Activated CD4-positive, alpha-beta T cell treated with anti-CD3 and anti-CD28 coated beads for 4 hours (primary cell): ENCODE measurements around the gene NIFK.
A peak's percentile ranks its signal among the peaks of the same experiment; 100 is the strongest.
"Not testable (repeated sequence)": the region's sequence is repeated elsewhere in the genome, so short reads cannot be mapped to it uniquely, and the experiment has no call there.

Source experiments
- DNase-seq, 2 donors: peaks; one replicate each; pipeline ENCODE4 v3.0.0-alpha.2; 2020

NIFK gene

DNA sequence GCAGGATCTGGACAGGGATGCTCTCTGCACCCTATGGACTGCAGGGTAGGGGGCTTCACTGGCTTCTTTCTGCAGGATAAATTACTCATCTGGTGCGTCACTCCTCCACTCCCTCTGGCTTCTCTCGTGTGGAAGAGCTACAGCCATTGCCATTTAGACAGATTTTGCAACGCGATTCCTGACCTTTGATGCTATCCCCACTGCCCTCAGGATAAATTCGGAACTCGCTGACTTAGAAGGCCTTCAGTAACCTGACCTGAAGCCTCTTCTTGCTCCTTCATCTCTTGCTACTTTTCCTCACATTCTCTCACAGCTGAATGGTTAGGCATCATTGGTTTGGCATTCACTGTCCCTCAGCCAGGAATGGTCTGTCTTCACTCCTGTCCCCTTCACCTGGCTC is 5.3 kb downstream of the NIFK start:
- no peak for DNase-seq

- no peak for DNase-seq
Measured at GRCh38 chr2:121727950-121728349, 8.7 kb downstream of the NIFK start.

DNA sequence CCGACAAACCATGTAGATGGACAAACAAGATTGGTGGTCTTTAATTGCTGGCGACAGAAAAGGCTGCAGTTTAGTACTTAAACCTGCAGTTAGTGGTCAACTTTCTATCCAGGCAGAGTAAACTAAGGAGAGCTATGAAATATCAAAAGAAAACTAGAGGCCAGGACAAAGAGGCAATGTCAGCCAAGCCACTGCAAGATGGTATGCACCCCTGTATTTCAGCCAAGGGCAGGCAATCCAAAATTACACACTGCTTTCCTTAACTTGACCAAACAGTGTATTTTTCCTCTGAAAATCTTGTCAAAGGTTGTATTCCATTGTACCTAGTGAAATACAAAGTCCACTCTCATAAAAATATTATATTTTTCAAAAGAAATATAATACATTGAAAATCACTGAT is 9.3 kb downstream of the NIFK start:
- no peak for DNase-seq

DNA sequence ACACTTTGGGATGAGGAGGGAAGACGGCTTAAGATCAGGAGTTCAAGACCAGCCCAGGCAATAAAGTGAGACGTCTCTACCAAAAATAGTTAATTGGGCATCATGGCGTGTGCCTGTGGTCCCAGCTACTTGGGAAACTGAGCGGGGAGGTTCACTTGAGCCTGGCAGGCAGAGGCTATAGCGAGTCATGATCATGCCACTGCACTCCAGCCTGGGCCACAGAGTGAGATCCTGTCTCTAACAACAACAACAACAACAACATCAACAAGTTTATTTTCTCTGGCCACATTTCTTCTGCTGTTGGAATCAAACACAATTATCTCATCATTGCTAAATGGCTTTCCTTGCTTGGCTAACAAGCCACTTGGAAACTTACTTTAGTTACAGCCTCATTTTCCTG is 13.4 kb downstream of the NIFK start:
- no peak for DNase-seq

DNA sequence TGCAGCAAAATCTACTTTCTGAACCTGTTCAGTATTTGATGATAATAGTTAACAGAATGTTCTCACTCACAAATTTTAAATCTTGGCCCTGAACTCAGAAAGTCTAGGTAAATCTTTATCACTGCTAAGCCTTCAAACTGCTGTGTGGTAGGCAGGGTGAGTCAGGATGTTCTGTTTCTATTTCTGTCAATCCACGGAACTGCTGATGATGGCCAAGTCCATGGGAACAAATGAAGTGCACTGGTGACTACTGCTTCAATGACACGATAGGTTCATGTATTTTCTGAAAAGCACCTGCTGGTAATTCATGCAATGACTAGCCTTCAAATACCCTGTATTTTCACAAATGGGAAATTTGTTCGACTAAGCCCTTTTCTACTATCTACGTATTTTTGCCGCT is 14.2 kb downstream of the NIFK start:
- DNase-seq, result no peak

DNA sequence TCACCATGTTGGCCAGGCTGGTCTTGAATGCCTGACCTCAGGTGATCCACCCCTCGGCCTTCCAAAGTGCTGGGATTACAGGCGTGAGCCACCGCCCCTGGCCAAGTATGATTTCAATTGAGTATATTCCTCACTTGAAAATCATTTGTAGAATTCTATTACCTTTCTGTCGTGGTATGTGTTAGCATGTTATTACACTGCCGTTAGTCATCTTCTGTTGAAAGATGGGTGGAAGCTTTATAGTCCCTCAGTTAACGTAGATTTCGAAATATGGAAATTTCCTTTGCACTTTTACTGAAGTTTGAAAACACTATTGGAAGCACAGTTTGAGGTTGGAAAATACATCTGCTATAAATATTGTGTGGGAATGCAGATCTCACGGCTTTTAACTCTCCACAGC is 14.7 kb downstream of the NIFK start:
- no peak for DNase-seq

DNA sequence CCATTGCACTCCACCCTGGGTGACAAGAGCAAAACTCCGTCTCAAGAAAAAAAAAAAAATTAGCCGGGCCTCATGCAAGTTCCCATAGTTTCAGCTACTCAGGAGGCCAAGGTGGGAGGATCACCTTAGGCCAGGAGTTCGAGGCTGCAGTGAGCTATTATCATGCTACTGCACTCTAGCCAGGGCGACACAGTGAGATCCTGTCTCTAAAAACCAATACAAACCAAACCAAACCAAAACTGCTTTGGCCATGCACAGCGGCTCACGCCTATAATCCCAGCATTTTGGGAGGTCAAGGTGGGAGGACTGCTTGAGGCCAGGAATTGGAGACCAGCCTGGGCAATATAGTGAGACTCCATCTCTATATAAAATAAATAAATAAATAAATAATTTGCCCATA is 19.1 kb downstream of the NIFK start:
- no peak for DNase-seq

DNA sequence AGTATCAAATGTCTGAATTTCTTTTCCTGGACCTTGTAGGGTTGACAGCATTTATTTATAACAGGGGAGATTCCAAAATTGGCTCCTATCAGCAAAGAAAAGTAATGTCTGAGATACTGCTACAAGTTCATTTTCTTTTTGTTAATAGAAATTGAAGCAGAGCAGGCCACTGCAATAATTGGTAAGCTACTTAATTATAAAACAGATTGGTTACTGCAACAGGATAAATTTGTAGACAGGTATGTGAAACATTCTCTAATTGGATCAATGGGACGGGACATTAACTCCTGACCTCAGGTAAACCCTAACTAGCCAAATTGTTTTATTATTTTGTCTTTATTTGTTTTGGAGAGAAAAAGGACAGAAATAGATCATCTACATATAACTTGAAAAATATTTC is 20.5 kb downstream of the NIFK start:
- no peak for DNase-seq

GRCh38 chr2:121711481-121711880 is 25.2 kb downstream of the NIFK start:
- not testable (repeated sequence) for DNase-seq

DNA sequence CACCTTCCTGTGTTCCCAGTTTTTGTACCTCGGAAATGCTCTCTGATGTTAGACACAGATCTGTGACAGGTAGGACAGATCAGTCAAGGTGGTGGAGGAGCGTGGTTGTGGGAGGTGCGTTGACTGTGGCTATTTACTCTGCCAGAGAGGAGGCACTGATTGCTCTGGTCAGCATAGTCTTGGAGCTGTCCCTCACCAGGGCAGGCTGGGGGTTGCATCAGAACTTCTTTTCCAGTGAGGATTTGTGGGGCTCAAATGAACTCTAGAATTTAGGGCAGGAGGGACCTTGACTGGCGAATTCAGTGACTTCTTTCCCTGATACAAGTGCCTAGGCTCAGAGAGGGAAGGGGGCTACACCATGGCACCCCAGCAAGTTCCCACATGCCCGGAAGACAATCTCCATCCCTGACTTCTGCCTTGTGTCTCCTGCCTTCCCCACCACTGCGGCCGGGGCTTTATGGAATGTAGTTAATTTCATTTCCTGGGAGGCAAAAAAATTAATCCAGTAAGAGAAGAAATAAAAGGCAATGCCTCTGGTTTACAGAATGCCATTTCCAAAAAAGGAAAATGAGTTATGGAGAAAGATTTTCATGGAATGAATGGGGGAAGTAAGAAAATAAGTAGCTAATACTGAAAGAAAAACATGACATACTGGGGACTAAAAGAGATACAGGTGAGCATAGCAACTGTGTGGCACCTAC is 26.1 kb downstream of the NIFK start:
- DNase-seq, result no peak

GRCh38 chr2:121709776-121710469 is 26.8 kb downstream of the NIFK start:
- no peak for DNase-seq

- DNase-seq, result no peak
Measured at GRCh38 chr2:121707920-121708361, 28.7 kb downstream of the NIFK start.

- DNase-seq, result no peak
Measured at GRCh38 chr2:121707344-121707919, 29.2 kb downstream of the NIFK start.

DNA sequence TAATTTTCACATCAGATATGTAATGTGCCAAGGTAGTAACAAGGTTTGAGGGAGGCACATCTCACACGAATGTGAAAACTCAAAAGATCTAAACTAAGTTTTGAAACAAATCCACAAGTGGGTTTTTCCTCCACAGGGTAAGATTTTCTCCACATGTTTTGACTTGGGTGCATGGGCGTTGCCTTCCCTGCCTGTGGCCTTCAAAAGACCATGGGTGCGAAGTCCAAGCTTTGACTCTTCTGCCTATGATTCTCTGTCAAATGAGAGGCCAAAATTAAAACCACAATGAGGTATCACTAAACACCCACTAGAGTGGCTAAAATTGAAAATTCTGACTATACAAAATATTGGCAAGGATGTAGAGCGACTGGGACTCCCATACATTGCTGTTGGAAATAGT is 30.7 kb downstream of the NIFK start:
- no peak for DNase-seq

DNA sequence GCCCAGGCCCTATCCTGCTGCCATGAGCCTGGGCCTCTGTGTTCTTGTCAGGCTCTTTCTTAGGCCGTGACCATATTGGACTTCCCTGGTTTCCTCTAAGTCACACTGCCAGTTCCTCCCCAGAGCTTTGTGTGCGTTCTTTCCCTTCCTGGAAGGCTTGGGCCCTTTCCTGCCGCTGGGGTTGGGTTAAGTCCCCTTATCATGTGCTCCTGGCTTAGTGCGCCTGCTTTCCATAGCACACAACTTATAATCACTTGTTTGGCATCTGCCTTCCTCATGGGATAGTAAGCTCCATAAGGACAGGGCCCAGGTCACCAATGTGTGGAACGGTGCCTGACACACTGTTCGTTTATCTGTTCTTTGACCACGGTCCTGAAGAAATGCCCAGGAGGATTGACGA is 31.3 kb downstream of the NIFK start:
- DNase-seq, result no peak

DNA sequence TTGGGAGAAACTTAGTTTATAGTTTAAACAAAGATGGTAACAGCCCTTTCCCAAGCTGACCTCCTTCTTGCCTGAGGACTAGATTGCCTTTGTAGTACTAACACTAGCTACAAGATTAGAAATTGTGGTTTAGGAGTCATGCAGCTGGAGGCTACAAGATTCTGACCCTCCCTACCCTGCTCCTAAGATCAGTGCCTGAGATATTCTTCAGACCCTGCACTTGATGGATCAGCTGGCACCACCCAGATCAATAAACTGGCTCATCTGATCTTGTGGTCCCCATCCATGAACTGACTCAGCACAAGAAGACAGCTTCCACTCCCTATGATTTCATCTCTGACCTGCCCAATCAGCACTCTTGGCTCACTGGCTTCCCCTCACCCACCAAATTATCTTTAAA is 34.9 kb downstream of the NIFK start:
- DNase-seq, result not testable (repeated sequence)

GRCh38 chr2:121699421-121700333 is 37.0 kb downstream of the NIFK start:
- peak; percentile 80 to 85 for DNase-seq

DNA sequence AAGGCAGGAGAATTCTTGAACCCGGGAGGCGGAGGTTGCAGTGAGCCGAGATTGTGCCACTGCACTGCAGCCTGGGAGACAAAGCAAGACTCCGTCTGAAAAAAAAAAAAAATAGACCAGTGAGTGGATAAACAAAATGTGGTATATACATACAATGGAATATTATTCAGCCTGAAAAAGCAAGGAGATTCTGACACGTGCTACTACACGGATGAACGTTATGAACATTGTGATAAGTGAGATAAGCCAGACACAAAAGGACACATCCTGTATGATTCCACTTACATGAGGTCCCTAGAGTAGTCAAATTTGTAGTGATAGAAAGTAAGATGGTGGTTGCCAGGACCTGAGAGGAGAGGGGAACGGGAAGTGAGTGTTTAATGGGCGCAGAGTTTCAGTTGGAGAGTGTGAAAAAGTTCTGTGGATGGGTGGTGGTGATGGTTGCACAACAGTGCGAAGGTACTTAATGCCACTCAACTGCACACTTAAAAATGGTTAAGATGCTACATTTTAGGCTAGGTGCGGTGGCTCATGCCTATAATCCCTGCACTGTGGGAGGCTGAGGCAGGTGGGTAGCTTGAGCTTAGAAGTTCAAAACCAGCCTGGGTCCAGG is 38.3 kb downstream of the NIFK start:
- DNase-seq, result no peak

DNA sequence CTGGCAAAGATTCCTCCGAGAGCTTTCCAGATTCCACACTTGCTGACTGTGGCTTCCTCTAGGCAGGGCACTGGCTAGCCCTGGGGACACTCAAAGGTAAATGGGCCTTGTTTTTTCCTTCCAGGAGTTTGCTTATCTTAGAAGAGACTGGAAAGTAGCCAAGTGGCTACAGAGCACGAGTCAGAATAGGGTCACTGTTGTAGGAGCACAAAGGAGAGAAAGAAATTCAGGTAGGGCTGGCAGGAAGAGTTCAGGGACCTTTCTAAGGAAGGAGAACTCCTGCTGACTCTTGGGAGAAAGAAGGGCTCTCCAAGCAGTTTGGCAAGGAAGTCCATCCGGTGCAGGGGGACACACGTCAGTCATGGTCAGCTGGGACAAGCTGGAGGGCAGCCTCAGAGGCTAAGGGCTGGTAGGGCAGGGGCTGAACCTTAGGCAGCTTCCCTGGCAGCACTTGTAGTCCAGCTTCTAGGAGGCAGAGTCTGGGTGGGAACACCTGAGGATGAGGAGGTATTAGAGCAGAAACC is 39.5 kb downstream of the NIFK start:
- DNase-seq, result no peak

DNA sequence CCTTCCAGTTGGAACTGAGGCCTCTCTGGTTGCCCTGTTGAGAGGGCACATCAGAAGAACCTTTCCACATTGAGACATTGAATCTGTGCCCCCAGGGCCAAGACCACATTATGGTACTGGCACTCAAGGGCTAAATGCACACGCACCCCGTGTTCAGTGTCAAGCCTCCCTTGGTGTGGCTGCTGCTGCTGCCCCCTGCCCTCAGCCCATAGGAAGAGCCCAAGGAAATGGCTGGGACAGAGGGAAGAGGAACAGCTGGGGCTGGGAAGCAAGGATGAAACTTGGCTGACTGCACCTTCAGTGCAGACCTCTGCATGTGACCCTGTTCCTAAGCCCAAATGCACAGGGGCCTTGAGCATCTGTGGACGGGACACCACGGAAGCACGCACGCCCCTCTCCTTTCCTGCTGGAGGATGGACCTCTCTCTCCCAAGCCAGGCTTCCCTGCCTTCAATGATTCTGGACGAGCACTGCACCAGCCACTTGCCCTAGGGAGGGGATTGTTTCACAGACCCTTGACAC is 40.2 kb downstream of the NIFK start:
- DNase-seq, result no peak

DNA sequence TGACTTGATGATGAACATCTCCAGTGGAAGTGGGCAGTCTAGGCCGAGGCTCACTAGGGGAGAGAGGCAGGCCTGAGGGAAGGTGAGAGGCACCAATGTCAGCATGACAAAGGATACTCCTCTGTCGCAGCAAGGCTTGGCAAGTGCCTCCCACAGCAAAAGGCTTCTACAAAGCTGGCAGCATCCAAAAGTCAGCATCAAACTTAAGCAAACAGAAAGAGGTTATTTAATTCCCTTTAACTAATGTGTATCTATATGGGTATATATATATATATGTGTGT is 41.6 kb downstream of the NIFK start:
- no peak for DNase-seq

GRCh38 chr2:121694398-121695170 is 42.1 kb downstream of the NIFK start:
- DNase-seq, result no peak
